Measurements from ENCODE around the gene SPOCK2.
"Not testable (repeated sequence)": the region's sequence is repeated elsewhere in the genome, so short reads cannot be mapped to it uniquely, and the experiment has no call there.

The SPOCK2 gene, protein sequence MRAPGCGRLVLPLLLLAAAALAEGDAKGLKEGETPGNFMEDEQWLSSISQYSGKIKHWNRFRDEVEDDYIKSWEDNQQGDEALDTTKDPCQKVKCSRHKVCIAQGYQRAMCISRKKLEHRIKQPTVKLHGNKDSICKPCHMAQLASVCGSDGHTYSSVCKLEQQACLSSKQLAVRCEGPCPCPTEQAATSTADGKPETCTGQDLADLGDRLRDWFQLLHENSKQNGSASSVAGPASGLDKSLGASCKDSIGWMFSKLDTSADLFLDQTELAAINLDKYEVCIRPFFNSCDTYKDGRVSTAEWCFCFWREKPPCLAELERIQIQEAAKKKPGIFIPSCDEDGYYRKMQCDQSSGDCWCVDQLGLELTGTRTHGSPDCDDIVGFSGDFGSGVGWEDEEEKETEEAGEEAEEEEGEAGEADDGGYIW

DNA sequence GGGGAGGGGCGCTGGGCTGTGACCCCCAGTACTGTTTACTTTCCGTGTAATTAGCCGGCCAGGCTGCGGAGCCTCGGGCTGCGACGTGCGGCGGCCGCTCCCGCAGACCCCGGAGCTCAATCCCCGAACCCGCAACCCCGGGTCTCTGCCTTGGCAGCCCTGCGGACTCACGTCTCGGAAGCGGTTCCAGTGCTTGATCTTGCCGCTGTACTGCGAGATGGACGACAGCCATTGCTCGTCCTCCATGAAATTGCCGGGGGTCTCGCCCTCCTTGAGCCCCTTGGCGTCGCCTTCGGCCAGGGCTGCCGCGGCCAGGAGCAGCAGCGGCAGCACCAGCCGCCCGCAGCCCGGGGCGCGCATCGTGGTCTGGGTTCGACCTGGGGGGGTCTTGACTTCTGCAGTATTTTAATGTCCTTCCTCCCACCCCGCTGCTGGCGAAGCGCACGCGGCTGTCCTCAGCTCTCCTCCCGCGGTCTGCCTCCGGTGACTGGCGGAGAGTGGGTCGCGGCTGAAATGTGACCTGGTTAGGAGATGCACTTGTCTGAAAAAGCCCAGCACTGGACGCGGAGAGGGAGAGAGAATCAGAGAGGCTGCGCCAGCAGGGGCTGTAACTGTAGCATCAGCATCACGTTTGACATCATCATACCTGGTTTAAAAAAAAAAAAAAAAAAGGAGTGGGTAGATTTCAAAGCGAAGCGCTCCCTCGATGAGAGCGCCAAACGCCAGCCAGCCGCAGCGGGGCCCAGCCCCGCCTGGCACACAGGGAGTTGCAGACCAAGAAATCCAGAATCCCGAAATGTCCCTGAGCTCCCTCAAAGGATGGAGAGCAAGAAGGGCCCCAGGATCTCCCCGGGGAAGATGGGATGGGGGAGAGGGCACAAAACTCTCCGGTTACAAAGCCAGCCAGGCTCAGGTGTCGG lies at the start of gene SPOCK2:
Gene SPOCK2 (minus strand): TSS at position 583 of the 920 bp plus-strand sequence. CDS start 223 bp downstream, at position 360.
- H3K4me3 ChIP-seq (ENCODE audit: control insufficient read depth, low read depth, low read length) = no peak within 1 kb of the TSS
- DNase-seq (ENCODE audit: low read depth) = no peak
- TF ChIP-seq, protein P1, sequence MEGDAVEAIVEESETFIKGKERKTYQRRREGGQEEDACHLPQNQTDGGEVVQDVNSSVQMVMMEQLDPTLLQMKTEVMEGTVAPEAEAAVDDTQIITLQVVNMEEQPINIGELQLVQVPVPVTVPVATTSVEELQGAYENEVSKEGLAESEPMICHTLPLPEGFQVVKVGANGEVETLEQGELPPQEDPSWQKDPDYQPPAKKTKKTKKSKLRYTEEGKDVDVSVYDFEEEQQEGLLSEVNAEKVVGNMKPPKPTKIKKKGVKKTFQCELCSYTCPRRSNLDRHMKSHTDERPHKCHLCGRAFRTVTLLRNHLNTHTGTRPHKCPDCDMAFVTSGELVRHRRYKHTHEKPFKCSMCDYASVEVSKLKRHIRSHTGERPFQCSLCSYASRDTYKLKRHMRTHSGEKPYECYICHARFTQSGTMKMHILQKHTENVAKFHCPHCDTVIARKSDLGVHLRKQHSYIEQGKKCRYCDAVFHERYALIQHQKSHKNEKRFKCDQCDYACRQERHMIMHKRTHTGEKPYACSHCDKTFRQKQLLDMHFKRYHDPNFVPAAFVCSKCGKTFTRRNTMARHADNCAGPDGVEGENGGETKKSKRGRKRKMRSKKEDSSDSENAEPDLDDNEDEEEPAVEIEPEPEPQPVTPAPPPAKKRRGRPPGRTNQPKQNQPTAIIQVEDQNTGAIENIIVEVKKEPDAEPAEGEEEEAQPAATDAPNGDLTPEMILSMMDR (conservative IDR thresholded peaks at IDR 0.05; ENCODE audit: control insufficient read depth, insufficient read depth, low read depth, low read length) = no peak

DNA sequence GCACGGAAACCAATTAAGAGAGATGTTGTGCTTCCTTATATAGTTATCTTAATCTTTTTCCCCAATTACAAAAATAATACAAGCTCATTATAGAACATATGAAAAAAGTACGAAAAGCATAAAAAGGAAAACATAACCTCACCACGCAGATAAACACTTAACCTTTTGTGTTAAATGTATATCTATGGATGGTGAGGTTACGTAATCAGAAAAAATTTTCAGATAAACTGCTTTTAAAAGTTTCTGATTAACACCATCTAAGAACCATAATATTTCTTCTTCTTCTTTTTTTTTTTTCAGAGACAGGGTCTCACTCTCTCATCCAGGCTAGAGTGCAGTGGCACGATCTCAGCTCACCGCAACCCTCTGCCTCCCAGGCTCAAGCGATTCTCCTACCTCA lies 49.2 kb upstream of the SPOCK2 start:
- no peak for DNase-seq (ENCODE audit: low read depth)
- no peak overlapping the region for H3K4me3 ChIP-seq (ENCODE audit: control insufficient read depth, low read depth, low read length)
- TF ChIP-seq, protein P1 (conservative IDR thresholded peaks at IDR 0.05; ENCODE audit: control insufficient read depth, insufficient read depth, low read depth, low read length) = no peak

GRCh38 chr10:72136225-72136624 lies 47.9 kb upstream of the SPOCK2 start:
- not testable (repeated sequence) for H3K4me3 ChIP-seq (ENCODE audit: control insufficient read depth, low read depth, low read length); DNase-seq (ENCODE audit: low read depth)

GRCh38 chr10:72134785-72135767 lies 46.7 kb upstream of the SPOCK2 start:
- no peak overlapping the region for H3K4me3 ChIP-seq (ENCODE audit: control insufficient read depth, low read depth, low read length)
- DNase-seq (ENCODE audit: low read depth) = no peak
- TF ChIP-seq, protein P1 (conservative IDR thresholded peaks at IDR 0.05; ENCODE audit: control insufficient read depth, insufficient read depth, low read depth, low read length) = no peak

DNA sequence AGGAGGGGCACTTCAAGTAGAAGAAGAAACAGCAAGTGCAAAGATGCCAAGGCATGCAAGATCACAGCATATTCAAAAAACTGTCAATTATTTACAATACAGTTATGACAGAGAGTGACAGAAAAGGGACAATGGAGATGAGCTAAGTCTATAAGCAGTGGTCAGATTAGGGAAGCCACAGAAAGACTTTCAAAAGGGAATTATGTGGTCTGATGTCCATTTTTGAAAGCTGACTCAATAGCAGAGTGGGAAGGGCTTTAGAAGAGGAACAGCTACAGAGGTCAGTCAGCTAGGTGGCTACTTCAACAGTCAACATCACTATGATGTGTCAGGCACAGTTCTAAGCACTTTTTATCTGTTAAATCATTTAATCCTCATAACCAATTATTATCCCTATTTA lies 45.2 kb upstream of the SPOCK2 start:
- DNase-seq (ENCODE audit: low read depth) = peak; percentile 81
- TF ChIP-seq, protein P1 (conservative IDR thresholded peaks at IDR 0.05; ENCODE audit: control insufficient read depth, insufficient read depth, low read depth, low read length) = no peak
- H3K4me3 ChIP-seq (ENCODE audit: control insufficient read depth, low read depth, low read length) = no peak overlapping the region

GRCh38 chr10:72132854-72133253 lies 44.5 kb upstream of the SPOCK2 start:
- DNase-seq (ENCODE audit: low read depth) = no peak
- TF ChIP-seq, protein P1 (conservative IDR thresholded peaks at IDR 0.05; ENCODE audit: control insufficient read depth, insufficient read depth, low read depth, low read length) = no peak
- H3K4me3 ChIP-seq (ENCODE audit: control insufficient read depth, low read depth, low read length) = no peak overlapping the region
